AG10803 (cell line): ENCODE data around the gene MTFR1L.
A peak's percentile ranks its signal among the peaks of the same experiment; 100 is the strongest.

Experiments
- DNase-seq: peaks from one replicate; pipeline ENCODE4 v3.0.0; 2010; ENCODE audit warnings: low read depth
- H3K4me3 ChIP-seq: 2 replicates; pipeline ENCODE4 v1.5.1; 2011; ENCODE audit warnings: mild to moderate bottlenecking, low read length, control low read depth
- TF ChIP-seq, protein P1 (sequence below): conservative IDR thresholded peaks from 2 replicates; pipeline ENCODE4 v1.5.1; 2011; ENCODE audit warnings: mild to moderate bottlenecking, low read length, control low read depth, inconsistent platforms

Gene MTFR1L

DNA sequence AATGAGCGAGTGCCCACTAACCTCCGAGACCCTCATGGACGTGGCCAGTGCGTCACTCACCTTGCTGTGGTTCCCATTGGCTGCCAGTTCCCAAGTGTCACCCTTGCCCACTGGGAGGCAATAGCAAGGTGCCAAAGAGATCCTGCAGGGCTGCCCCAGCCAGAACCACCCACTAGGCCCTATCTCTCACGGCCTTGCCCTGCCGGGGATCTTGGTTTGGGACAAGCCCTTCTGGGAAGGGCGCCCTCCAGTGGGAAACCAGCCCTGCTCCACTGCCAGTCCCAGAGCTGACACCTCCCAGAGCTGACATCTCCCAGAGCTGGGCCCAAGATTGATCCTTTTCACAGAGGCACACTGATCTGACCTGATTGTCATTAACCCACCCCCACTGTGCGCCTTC is 21.8 kb upstream of the MTFR1L start:
- TF ChIP-seq, protein P1, sequence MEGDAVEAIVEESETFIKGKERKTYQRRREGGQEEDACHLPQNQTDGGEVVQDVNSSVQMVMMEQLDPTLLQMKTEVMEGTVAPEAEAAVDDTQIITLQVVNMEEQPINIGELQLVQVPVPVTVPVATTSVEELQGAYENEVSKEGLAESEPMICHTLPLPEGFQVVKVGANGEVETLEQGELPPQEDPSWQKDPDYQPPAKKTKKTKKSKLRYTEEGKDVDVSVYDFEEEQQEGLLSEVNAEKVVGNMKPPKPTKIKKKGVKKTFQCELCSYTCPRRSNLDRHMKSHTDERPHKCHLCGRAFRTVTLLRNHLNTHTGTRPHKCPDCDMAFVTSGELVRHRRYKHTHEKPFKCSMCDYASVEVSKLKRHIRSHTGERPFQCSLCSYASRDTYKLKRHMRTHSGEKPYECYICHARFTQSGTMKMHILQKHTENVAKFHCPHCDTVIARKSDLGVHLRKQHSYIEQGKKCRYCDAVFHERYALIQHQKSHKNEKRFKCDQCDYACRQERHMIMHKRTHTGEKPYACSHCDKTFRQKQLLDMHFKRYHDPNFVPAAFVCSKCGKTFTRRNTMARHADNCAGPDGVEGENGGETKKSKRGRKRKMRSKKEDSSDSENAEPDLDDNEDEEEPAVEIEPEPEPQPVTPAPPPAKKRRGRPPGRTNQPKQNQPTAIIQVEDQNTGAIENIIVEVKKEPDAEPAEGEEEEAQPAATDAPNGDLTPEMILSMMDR = peak; percentile 49
- H3K4me3 ChIP-seq = no peak overlapping the region
- no peak for DNase-seq

DNA sequence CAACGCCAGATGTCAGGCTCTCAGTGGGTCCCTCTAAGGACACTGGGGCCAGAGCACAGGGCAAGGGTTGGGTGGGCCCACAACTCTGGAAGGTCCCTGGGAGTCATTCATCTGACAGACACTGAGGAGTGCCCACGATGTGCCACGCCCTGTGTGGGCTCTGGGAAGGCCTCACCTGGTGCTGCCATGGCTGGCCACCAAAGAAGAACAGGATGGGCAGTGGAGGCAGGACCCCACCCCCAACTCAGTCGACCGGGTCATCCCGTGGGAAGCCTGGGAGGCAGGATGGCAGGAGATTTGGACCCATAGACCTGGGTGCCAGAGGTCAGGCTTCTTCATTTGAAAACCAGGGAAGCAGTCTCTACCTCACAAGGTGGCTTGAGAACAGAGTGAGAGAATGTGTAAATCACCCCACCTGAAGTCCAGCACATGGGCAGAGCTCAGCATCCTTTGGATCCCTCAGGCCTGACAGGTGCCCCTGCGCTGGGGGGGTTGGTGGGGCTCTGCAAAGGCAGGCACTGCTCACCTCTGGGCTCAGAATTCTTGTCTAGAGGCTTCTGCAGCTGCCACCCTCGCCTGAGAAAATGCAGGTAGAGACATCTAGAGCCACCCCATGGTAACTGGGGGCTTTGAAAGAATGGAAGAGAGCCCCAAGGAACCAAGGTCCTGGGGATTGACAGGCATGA is 20.9 kb upstream of the MTFR1L start:
- TF ChIP-seq, protein P1 = no peak
- no peak for DNase-seq
- H3K4me3 ChIP-seq = no peak overlapping the region

DNA sequence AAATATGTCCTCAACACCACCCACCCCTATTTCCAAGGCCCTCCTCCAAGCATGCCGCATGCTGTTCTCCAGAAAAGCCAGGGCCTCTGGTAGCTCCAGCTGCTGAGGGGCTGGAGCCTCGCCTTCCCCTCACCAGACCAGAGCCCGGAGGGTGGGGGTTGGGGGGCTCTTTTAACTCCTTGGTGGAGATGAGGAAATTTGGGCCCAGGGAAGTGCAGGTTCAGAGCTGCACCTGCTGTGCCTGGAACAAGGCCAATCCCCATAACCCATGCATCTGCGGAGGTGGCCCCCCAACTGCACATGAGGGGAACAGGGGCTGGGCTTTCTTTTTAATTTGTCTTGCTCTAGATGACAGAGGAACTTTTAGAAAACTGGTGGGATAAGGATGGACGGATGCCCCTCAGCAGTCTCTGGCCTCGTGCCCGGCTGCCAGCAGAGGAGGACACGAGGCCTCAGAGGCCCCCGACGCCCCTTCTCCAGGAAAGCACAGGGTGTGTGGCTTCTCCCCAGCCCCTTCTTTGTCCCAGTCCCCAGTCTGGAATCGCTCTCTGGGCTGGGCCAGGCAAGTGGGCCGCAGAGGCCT is 20.3 kb upstream of the MTFR1L start:
- TF ChIP-seq, protein P1 = no peak
- DNase-seq = no peak
- peak overlapping the region; percentile 62 for H3K4me3 ChIP-seq

DNA sequence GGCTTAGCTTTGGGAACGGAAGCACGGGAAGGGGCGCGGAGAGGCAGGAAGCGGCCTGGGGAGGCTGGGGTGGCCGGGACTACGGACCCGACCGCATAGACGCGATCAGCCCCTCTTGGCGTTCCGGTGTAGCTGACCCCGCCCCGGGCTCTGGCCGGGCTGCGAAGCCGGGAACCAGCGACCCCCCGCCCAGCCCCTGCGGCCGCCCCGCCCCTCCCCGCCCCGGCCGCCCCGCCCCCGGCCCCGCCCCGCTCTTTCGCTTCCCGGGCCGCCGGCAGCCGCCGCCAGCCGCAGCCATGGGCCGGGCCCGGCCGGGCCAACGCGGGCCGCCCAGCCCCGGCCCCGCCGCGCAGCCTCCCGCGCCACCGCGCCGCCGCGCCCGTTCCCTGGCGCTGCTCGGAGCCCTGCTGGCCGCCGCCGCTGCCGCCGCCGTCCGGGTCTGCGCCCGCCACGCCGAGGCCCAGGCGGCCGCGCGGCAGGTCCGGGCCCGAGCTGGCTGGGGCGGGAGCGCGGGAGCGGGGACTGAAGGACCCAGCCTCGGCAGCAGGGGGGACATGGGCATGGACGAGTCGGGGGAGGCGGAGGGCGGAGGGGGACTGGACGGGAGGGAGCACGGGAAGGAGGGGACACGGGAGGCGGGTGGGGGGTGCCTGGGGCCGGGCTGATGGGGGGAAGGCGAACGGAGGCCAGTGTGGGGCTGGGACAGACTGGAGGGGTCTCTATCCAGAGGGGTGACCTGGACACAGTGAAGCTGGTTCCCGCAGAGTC is 19.6 kb upstream of the MTFR1L start, which contains the start of gene SELENON:
Gene SELENON (plus strand): TSS at position 259 of the 768 bp plus-strand sequence. CDS start 38 bp downstream, at position 297.
- TF ChIP-seq, protein P1 = no peak
- DNase-seq = peak; percentile 43
- H3K4me3 ChIP-seq = peak within 1 kb of the TSS; percentile 73

DNA sequence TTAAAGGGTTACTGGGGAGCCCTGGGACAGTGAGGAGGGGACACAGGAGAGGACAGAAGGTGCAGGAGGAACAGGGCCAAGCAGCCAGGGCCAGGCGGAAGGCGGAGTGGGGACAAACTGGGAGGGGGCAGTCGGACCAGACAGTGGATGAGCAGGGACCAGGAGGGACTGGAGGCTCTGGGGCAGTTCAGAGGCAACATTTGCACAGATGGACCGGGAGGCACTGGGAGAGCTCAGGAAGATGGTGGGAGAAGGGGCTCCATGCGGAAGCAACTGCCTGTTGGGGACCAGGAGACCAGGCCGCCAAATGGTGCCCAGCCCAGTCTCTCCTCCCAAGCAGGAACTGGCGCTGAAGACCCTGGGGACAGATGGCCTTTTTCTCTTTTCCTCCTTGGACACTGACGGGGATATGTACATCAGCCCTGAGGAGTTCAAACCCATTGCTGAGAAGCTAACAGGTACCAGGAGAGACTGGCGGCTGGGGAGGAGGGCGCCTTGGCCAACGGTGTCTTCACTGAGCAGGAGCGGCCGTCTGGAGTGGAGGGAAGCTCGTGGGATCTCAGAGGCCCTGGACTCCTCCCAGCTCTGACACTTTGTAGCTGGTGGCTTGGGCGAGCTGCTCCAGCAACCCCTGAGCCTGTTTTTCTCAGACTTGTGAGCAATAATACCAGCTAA is 18.9 kb upstream of the MTFR1L start:
- DNase-seq = no peak
- H3K4me3 ChIP-seq = peak overlapping the region; percentile 73
- TF ChIP-seq, protein P1 = no peak

DNA sequence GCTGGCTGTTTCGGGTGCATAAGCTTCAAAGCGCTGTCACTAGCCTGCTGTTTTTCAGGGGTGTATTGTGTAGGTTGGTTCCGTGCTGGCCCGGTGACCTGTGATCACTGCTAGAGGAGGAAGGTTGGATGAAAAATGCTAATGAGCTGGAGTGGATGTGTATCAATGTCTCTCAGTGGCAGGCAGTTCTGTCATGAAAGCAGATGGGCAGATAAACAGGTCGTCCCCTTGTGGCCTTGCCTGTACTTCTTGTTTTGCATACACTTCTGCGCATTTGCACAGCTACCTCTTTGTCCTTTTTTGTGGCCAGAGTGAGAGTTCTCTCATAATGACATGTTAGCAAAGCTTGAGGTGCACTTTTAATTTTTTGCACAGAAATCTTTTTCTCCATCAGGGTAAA is 16.8 kb upstream of the MTFR1L start:
- TF ChIP-seq, protein P1 = no peak
- no peak for DNase-seq
- no peak overlapping the region for H3K4me3 ChIP-seq
